Calu3 (cell line): ENCODE data around the gene EPYC. TPM values are rescaled to one million over a fixed set of nuclear protein-coding genes. Genes with fewer than 3 reads are reported as not detected.

Experiments used
- BruUV-seq: library from RNA; stranded (reverse); fragments of 400-500 nt; replicated peaks from 2 replicates; lab custom pipeline; 2021; lab: Mats Ljungman, UMichigan
- CTCF ChIA-PET: fragments of 300-600 bp; sonication (Branson Sonifier 250); formaldehyde crosslinking; loops from one replicate; lab custom pipeline; 2022; ENCODE audit warnings: antibody characterized with exemption; lab: Charles Lee
- DNase-seq: peaks from one replicate; pipeline ENCODE4 v3.0.0; 2022
- H3K27ac Mint-ChIP-seq: one replicate; pipeline ENCODE4 v1.8.0; 2022; ENCODE audit warnings: mixed read lengths; ENCODE audit not compliant: unreplicated experiment
- H3K27me3 Mint-ChIP-seq: one replicate; pipeline ENCODE4 v1.8.0; 2022; ENCODE audit warnings: mixed read lengths; ENCODE audit not compliant: unreplicated experiment
- H3K36me3 Mint-ChIP-seq: one replicate; pipeline ENCODE4 v1.8.0; 2022; ENCODE audit warnings: mild to moderate bottlenecking, moderate library complexity, mixed read lengths; ENCODE audit not compliant: insufficient read depth, unreplicated experiment
- H3K4me1 Mint-ChIP-seq: one replicate; pipeline ENCODE4 v1.8.0; 2022; ENCODE audit warnings: mild to moderate bottlenecking, low read depth, mixed read lengths; ENCODE audit not compliant: unreplicated experiment
- H3K4me3 Mint-ChIP-seq: one replicate; pipeline ENCODE4 v1.8.0; 2022; ENCODE audit warnings: mild to moderate bottlenecking, low read depth, moderate library complexity, mixed read lengths; ENCODE audit not compliant: unreplicated experiment
- H3K9me3 Mint-ChIP-seq: one replicate; pipeline ENCODE4 v1.8.0; 2022; ENCODE audit warnings: low read depth, mixed read lengths; ENCODE audit not compliant: unreplicated experiment
- CTCF ChIP-seq: fragments of 200-600 bp; IDR thresholded peaks from one replicate; pipeline ENCODE4 v1.8.0; 2022; ENCODE audit warnings: antibody characterized with exemption; ENCODE audit not compliant: unreplicated experiment
- intact Hi-C: fragments of 100-400 bp; cut with micrococcal nuclease; formaldehyde crosslinking; loops from one replicate; pipeline ENCODE4 v1.10.0; 2022; ENCODE audit not compliant: unreplicated experiment
- total RNA-seq: library from RNA; stranded (reverse); gene quantifications from 2 replicates; pipeline ENCODE4 v1.2.3, GENCODE V29; 2022

EPYC gene
- total RNA-seq, 1 experiment from 2014 or later = not detected

- peaks cover 5% of the 10 kb centered on the region for H3K9me3 Mint-ChIP-seq
- CTCF ChIA-PET = no interaction called here
- no peaks in the 10 kb centered on the region for H3K4me1 Mint-ChIP-seq
- no peak within 1 kb of the TSS for H3K27ac Mint-ChIP-seq
- no TSS peak for BruUV-seq
- no peak for TF ChIP-seq CTCF
- H3K36me3 Mint-ChIP-seq = no peaks in the 10 kb centered on the region
- H3K27me3 Mint-ChIP-seq = no peaks in the 10 kb centered on the region
- no peak for DNase-seq
- intact Hi-C loops = no loop called here
- no peak within 1 kb of the TSS for H3K4me3 Mint-ChIP-seq
Measured at GRCh38 chr12:90954921-90955320, 49.9 kb downstream of the EPYC start, which contains the start of gene CCER1. Gene CCER1 (minus strand): TSS chr12:90955176. CDS start chr12:90954742, 434 bp downstream.

- no peak for TF ChIP-seq CTCF
- CTCF ChIA-PET = no interaction called here
- H3K9me3 Mint-ChIP-seq = peaks cover 5% of the 10 kb centered on the region
- H3K4me1 Mint-ChIP-seq = no peaks in the 10 kb centered on the region
- no peak overlapping the region for H3K4me3 Mint-ChIP-seq
- H3K27ac Mint-ChIP-seq = no peak overlapping the region
- H3K36me3 Mint-ChIP-seq = no peaks in the 10 kb centered on the region
- H3K27me3 Mint-ChIP-seq = no peaks in the 10 kb centered on the region
- intact Hi-C loops = no loop called here
- DNase-seq = no peak
- no TSS peak for BruUV-seq
Measured at GRCh38 chr12:90954428-90954827, 50.3 kb downstream of the EPYC start.

DNA sequence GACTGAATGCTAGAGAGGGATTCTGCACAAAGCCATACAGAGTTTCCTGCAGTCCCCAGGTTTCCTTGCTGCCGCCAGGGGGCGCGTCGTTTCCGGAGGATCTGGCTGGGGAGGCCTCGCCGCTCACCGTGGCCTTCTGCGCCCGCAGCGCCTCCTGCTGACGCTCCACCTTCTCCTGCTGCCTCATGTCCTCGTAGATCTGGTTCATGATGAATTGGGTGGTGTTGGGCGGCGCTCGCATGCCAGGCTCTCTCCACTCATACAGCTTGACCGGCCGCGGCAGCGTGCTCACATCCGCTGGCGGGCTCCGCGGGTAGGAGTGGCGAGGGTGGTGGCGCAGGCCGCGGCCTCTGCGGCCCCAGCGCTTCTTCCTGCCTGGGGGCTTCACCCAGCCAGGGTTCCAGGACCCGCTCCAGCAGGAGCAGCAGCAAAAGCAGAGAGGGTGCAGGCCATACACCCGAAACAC, 50.8 kb downstream of the EPYC start:
- Mint-ChIP-seq H3K4me1 (no peaks in the 10 kb centered on the region), H3K36me3 (no peaks in the 10 kb centered on the region), H3K27ac (no peak overlapping the region), H3K9me3 (peaks cover 5% of the 10 kb centered on the region), H3K27me3 (no peaks in the 10 kb centered on the region), H3K4me3 (no peak overlapping the region)
- CTCF ChIA-PET = no interaction called here
- no peak for TF ChIP-seq CTCF
- intact Hi-C loops = no loop called here
- no TSS peak for BruUV-seq
- DNase-seq = no peak

GRCh38 chr12:90951432-90952105, 53.2 kb downstream of the EPYC start:
- H3K27ac Mint-ChIP-seq = no peak overlapping the region
- no peak for TF ChIP-seq CTCF
- no peak for DNase-seq
- H3K4me1 Mint-ChIP-seq = no peaks in the 10 kb centered on the region
- H3K4me3 Mint-ChIP-seq = no peak overlapping the region
- no TSS peak for BruUV-seq
- no peaks in the 10 kb centered on the region for H3K36me3 Mint-ChIP-seq
- CTCF ChIA-PET = no interaction called here
- no peaks in the 10 kb centered on the region for H3K27me3 Mint-ChIP-seq
- intact Hi-C loops = no loop called here
- peaks cover 5% of the 10 kb centered on the region for H3K9me3 Mint-ChIP-seq
